Osteoblast (primary cell): ENCODE measurements around the gene ZNF607. TPM values are rescaled to one million over a fixed set of nuclear protein-coding genes. Genes with fewer than 3 reads are reported as not detected.
"Not testable (repeated sequence)": the region's sequence is repeated elsewhere in the genome, so short reads cannot be mapped to it uniquely, and the experiment has no call there.

Experiments used
- DNase-seq: peaks from one replicate; pipeline ENCODE4 v3.0.0; 2011; ENCODE audit warnings: low spot score, mixed read lengths; ENCODE audit not compliant: insufficient read length; ENCODE audit errors: missing footprints
- H2AFZ ChIP-seq: 2 replicates; pipeline ENCODE4 v1.6.0; 2011; ENCODE audit warnings: mild to moderate bottlenecking, low read length
- H3K27ac ChIP-seq: 2 replicates; pipeline ENCODE4 v1.5.1; 2011; ENCODE audit warnings: mild to moderate bottlenecking, low read depth, low read length, moderate library complexity
- H3K27me3 ChIP-seq: 2 replicates; pipeline ENCODE4 v1.6.0; 2012; ENCODE audit warnings: mild to moderate bottlenecking, control low read depth, inconsistent platforms, low read length, moderate library complexity; ENCODE audit not compliant: insufficient read depth
- H3K36me3 ChIP-seq: 2 replicates; pipeline ENCODE4 v1.5.1; 2011; ENCODE audit warnings: mild to moderate bottlenecking, low read length, control low read depth, moderate library complexity; ENCODE audit not compliant: insufficient read depth
- H3K4me1 ChIP-seq: 2 replicates; pipeline ENCODE4 v1.5.1; 2011; ENCODE audit warnings: mild to moderate bottlenecking, low read length, control low read depth, moderate library complexity; ENCODE audit not compliant: insufficient read depth
- H3K4me2 ChIP-seq: 2 replicates; pipeline ENCODE4 v1.6.0; 2011; ENCODE audit warnings: mild to moderate bottlenecking, low read length; ENCODE audit not compliant: insufficient read depth
- H3K4me3 ChIP-seq: fragments of 200-600 bp; sonication (generic); 3 replicates; pipeline ENCODE4 v1.5.1; 2012; ENCODE audit warnings: mild to moderate bottlenecking, low read length, inconsistent platforms; ENCODE audit not compliant: insufficient read depth
- H3K79me2 ChIP-seq: 2 replicates; pipeline ENCODE4 v1.6.0; 2012; ENCODE audit warnings: mild to moderate bottlenecking, low read length, control low read depth, inconsistent platforms; ENCODE audit not compliant: insufficient read depth
- H3K9me3 ChIP-seq: 2 replicates; pipeline ENCODE4 v1.5.1; 2011; ENCODE audit warnings: low read depth, low read length, control low read depth
- H4K20me1 ChIP-seq: 2 replicates; pipeline ENCODE4 v1.6.0; 2012; ENCODE audit warnings: mild to moderate bottlenecking, low read length, control low read depth; ENCODE audit not compliant: insufficient read depth
- total RNA-seq: library from RNA; depleted of rRNA; stranded (reverse); fragments of >200 nt; gene quantifications from 2 replicates; pipeline ENCODE4 v1.2.3, GENCODE V29; 2012
- TF ChIP-seq, protein P1 (sequence below): IDR thresholded peaks from 2 replicates; pipeline ENCODE4 v1.5.1; 2011; ENCODE audit warnings: mild to moderate bottlenecking, low read depth, low read length, moderate library complexity; ENCODE audit errors: extremely low read depth

ZNF607 gene
- total RNA-seq, 1 donor, result 3.6 TPM

DNA sequence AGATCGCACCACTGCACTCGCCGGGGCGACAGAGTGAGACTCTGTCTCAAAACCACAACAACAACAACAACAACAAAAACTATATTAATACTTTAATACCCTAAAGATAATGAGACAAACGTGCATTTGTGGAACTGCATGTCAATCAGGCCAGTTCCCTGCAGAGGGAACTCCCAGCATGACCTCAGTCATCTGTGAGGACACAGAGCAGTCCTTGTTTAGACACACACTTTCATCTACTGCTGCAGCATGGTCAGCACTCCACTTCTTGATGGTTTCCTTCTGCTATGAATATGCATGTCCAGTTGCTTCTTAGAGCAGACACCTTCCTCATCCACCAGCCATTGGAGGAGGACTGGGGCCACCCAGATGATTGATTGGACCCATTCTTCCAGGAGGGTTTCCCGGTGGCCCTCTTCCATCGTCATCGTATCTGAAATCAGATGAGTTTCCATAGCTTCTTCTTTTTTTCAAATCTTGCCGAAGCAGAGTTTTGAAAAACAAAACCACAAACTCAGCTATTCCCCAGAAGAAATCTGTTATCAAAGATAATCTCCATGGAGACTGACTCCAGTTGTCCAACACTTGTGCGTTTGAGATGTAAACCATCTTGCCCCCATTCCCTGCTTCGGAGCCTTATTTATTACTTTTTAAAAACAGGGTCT is 26.5 kb downstream of the ZNF607 start:
- no peak overlapping the region for H3K4me2 ChIP-seq
- no peak overlapping the region for H3K27ac ChIP-seq
- H3K27me3 ChIP-seq, result no peaks in the 10 kb centered on the region
- H3K79me2 ChIP-seq, result no peaks in the 10 kb centered on the region
- peak; percentile 41 for DNase-seq
- no peaks in the 10 kb centered on the region for H3K9me3 ChIP-seq
- H4K20me1 ChIP-seq, result no peaks in the 10 kb centered on the region
- no peaks in the 10 kb centered on the region for H3K4me1 ChIP-seq
- H3K36me3 ChIP-seq, result no peaks in the 10 kb centered on the region
- no peak overlapping the region for H3K4me3 ChIP-seq
- TF ChIP-seq, protein P1, sequence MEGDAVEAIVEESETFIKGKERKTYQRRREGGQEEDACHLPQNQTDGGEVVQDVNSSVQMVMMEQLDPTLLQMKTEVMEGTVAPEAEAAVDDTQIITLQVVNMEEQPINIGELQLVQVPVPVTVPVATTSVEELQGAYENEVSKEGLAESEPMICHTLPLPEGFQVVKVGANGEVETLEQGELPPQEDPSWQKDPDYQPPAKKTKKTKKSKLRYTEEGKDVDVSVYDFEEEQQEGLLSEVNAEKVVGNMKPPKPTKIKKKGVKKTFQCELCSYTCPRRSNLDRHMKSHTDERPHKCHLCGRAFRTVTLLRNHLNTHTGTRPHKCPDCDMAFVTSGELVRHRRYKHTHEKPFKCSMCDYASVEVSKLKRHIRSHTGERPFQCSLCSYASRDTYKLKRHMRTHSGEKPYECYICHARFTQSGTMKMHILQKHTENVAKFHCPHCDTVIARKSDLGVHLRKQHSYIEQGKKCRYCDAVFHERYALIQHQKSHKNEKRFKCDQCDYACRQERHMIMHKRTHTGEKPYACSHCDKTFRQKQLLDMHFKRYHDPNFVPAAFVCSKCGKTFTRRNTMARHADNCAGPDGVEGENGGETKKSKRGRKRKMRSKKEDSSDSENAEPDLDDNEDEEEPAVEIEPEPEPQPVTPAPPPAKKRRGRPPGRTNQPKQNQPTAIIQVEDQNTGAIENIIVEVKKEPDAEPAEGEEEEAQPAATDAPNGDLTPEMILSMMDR, result no peak
- H2AFZ ChIP-seq, result peak overlapping the region; percentile 29

DNA sequence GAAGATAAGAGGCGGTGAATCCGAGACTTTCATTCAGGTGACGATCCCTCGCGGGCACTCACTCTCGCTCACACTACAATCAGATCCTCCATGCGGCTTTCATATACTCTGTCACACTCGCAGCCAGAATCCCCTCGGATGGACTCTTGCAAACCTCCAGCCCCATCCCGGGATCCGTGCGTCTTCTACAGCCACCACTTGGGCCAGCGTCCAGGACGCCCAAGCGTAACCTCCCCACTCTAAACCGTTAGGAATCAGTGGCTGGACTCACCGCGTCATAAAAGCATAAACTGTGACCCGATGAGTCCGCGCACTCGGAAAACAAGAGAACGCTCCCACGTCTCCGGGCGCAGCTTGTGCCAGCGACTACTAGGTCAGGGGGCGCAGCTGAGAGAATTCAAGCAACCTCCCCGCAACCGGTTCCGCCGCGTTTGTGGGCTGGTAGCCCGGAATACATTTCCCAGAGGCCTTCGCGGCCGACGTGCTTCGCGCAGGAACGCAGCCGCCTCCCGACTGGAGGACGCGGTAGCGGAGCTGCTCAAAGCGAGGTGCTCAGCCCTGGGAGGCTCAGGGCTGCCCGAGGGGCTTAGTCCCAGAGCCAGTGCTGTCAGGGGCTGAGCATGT is 27.6 kb downstream of the ZNF607 start:
- Histone ChIP-seq H3K36me3 (no peaks in the 10 kb centered on the region), H3K79me2 (no peaks in the 10 kb centered on the region), H3K9me3 (no peaks in the 10 kb centered on the region), H3K27me3 (no peaks in the 10 kb centered on the region), H2AFZ (peak overlapping the region; percentile 89), H3K4me2 (peak overlapping the region; percentile 77), H4K20me1 (no peaks in the 10 kb centered on the region), H3K4me1 (no peaks in the 10 kb centered on the region), H3K4me3 (peak overlapping the region; percentile 74), H3K27ac (peak overlapping the region; percentile 60)
- peak; percentile 95 for DNase-seq
- TF ChIP-seq, protein P1, result peak; percentile 6

DNA sequence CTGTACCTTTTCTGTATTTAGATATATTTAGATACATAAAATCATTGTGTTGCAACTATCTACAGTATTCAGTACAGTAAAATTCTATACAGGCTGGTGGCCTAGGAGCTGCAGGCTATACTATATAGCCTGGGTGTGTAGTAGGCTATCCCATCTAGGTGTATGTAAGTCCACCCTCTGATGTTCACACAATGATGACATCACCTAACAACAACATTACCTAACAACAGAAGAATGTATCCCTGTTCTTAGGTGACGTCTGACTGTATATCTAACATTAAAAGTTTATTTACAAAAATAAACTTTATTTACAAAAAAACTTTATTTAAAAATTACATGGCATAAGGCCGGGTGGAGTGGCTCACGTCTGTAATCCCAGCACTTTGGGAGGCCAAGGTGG is 36.0 kb downstream of the ZNF607 start:
- Histone ChIP-seq H3K4me1 (no peaks in the 10 kb centered on the region), H3K36me3 (no peaks in the 10 kb centered on the region), H3K4me2 (no peak overlapping the region), H3K27me3 (no peaks in the 10 kb centered on the region), H4K20me1 (no peaks in the 10 kb centered on the region), H3K9me3 (no peaks in the 10 kb centered on the region), H2AFZ (no peak overlapping the region), H3K4me3 (no peak overlapping the region), H3K79me2 (no peaks in the 10 kb centered on the region), H3K27ac (no peak overlapping the region)
- TF ChIP-seq, protein P1, result no peak
- DNase-seq, result no peak

DNA sequence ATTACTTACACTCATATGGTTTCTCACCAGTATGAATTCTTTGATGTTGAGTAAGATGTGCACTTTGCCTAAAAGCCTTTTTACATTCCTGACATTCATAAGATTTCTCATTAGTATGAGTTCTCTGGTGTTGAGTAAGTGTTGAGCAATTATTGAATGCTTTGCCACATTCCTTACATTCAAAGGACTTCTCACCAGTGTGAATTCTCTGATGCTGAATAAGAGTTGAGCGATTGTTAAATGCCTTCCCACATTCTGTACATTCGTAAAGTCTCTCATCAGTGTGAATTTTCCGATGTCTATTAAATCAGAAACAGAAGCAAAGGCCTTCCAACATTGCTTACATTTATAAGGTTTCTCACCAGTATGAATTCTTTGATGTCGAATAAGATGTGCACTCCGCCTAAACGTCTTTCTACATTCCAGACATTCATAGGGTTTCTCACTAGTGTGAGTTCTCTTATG is 50.1 kb downstream of the ZNF607 start:
- no peak for DNase-seq
- TF ChIP-seq, protein P1, result no peak
- Histone ChIP-seq H3K27ac (no peak overlapping the region), H3K79me2 (no peaks in the 10 kb centered on the region), H3K4me1 (no peaks in the 10 kb centered on the region), H3K4me2 (no peak overlapping the region), H3K27me3 (no peaks in the 10 kb centered on the region), H3K4me3 (no peak overlapping the region), H3K9me3 (peaks cover 38% of the 10 kb centered on the region), H4K20me1 (no peaks in the 10 kb centered on the region), H2AFZ (no peak overlapping the region), H3K36me3 (no peaks in the 10 kb centered on the region)

DNA sequence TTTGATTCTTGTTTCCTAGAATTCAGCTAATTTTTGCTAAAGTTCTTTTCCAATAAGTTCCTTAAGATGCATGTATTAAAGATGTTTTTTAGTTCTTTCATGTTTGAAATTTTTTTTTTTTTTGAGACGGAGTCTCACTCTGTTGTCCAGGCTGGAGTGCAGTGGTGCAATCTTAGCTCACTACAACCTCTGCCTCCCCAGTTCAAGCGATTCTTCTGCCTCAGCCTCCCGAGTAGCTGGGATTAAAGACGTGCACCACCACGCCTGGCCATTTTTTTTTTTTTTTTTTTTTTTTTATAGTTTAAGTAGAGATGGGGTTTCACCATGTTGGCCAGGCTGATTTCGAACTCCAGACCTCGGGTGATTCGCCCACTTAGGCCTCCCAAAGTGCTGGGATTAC is 62.4 kb downstream of the ZNF607 start:
- H4K20me1 ChIP-seq, DNase-seq, H3K9me3 ChIP-seq: not testable (repeated sequence)

More for the DNA sequence above, 62.4 kb downstream of the ZNF607 start:
- H3K4me2 ChIP-seq, H3K27me3 ChIP-seq, H2AFZ ChIP-seq, H3K27ac ChIP-seq, H3K4me3 ChIP-seq, H3K36me3 ChIP-seq: not testable (repeated sequence)
- H3K4me1 ChIP-seq, result peaks cover 15% of the 10 kb centered on the region
- peaks cover 28% of the 10 kb centered on the region for H3K79me2 ChIP-seq
